ENCODE data around the gene SPI1. TPM values are rescaled to one million over a fixed set of nuclear protein-coding genes. Genes with fewer than 3 reads are reported as not detected.

SPI1 gene
- total RNA-seq, 2 donors from 2014 or later = not detected

DNA sequence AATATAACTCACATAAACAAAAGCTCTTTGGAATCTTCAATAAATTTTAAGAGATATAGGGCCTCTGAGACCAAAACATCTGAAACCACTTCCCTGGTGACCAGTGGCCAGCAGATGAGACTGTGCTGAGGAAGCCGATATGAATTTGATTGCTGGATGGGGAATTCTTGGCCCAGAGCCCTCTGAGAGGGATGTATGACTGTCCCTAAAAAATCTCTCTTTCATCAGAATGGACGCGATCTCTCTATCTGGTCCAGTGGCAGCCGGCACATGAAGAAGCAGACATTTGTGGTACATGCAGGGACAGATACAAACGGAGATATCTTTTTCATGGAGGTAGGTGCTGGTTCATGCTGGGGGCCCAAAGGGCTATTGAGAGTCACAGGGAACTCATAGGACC, 63.4 kb downstream of the SPI1 start:
- no peaks in the 10 kb centered on the region for H3K27me3 Mint-ChIP-seq (ENCODE audit: insufficient read depth)
- H3K4me1 ChIP-seq (ENCODE audit: control insufficient read depth, insufficient read depth, low read length) = no peaks in the 10 kb centered on the region
- H3K27ac Mint-ChIP-seq = no peak overlapping the region
- H3K9me3 ChIP-seq (ENCODE audit: control insufficient read depth, low read length) = no peaks in the 10 kb centered on the region
- 97 to 100% methylated on average over 5 of the region's 5 CpGs for WGBS, 2 experiments (ENCODE audit: insufficient coverage in 1 of 2, insufficient read length in 1 of 2)
- H3K36me3 Mint-ChIP-seq (ENCODE audit: low read depth) = peaks cover 43% of the 10 kb centered on the region
- DNase-seq = no peak
- no peak overlapping the region for H3K27ac ChIP-seq (ENCODE audit: low read depth, low read length)
- TF ChIP-seq, protein P1, sequence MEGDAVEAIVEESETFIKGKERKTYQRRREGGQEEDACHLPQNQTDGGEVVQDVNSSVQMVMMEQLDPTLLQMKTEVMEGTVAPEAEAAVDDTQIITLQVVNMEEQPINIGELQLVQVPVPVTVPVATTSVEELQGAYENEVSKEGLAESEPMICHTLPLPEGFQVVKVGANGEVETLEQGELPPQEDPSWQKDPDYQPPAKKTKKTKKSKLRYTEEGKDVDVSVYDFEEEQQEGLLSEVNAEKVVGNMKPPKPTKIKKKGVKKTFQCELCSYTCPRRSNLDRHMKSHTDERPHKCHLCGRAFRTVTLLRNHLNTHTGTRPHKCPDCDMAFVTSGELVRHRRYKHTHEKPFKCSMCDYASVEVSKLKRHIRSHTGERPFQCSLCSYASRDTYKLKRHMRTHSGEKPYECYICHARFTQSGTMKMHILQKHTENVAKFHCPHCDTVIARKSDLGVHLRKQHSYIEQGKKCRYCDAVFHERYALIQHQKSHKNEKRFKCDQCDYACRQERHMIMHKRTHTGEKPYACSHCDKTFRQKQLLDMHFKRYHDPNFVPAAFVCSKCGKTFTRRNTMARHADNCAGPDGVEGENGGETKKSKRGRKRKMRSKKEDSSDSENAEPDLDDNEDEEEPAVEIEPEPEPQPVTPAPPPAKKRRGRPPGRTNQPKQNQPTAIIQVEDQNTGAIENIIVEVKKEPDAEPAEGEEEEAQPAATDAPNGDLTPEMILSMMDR (conservative IDR thresholded peaks at IDR 0.05) = no peak
- no peak overlapping the region for H3K4me3 ChIP-seq (ENCODE audit: low read length)
- H3K36me3 ChIP-seq (ENCODE audit: control insufficient read depth, insufficient read depth, low read length) = peaks cover 29% of the 10 kb centered on the region
- no peak overlapping the region for H3K9ac ChIP-seq (ENCODE audit: extremely low read depth, low read length, poor library complexity, severe bottlenecking)
- H3K4me1 Mint-ChIP-seq = no peaks in the 10 kb centered on the region
- H3K4me3 Mint-ChIP-seq = no peak overlapping the region
- no peaks in the 10 kb centered on the region for H3K27me3 ChIP-seq (ENCODE audit: control insufficient read depth, insufficient read depth, low read length, poor library complexity, severe bottlenecking)
- H3K9me3 Mint-ChIP-seq = no peaks in the 10 kb centered on the region

DNA sequence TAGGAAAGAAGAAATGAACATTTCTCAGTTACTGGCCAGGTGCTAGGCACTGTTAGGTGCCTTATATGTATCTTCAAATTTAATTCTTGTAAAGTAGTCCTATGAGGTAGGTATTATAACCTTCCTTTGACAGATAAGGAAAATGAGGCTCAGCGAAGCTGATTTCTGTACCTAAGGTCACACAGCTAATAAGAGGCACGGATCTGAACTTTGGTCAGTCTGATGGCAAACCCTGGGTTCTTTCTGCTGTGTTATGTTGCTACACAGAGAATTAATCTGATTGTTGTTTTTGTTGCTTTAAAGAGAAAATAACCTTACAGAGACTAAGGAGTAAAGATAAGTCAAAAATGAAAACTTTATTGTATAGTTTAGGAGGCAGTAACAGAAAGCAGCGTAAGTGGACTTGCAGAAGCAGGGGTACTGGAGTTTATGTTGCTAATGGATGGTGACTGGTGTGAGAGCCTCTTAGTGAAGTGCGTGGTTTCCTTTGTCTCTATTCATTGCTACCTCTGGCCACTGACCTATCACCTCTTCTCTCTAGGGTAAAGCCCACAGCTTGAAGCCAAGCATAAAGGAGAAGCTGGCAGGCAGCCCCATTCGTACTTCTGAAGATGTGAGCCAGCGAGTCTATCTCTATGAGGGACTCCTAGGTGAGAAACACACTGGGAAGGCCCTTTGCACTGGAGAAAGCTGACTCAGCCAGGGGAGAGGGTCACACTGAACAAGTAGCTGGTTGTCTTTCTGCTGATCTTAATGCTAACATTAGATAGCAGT, 70.1 kb downstream of the SPI1 start:
- H3K4me3 Mint-ChIP-seq = no peak overlapping the region
- no peak overlapping the region for H3K4me3 ChIP-seq (ENCODE audit: low read length)
- peaks cover 7% of the 10 kb centered on the region for H3K9me3 Mint-ChIP-seq
- TF ChIP-seq, protein P1 (conservative IDR thresholded peaks at IDR 0.05) = no peak
- peaks cover 12% of the 10 kb centered on the region for H3K9me3 ChIP-seq (ENCODE audit: control insufficient read depth, low read length)
- no peaks in the 10 kb centered on the region for H3K4me1 ChIP-seq (ENCODE audit: control insufficient read depth, insufficient read depth, low read length)
- no peak overlapping the region for H3K9ac ChIP-seq (ENCODE audit: extremely low read depth, low read length, poor library complexity, severe bottlenecking)
- H3K27me3 Mint-ChIP-seq (ENCODE audit: insufficient read depth) = no peaks in the 10 kb centered on the region
- peak overlapping the region; percentile 15 for H3K27ac ChIP-seq (ENCODE audit: low read depth, low read length)
- peaks cover 40% of the 10 kb centered on the region for H3K36me3 ChIP-seq (ENCODE audit: control insufficient read depth, insufficient read depth, low read length)
- H3K4me1 Mint-ChIP-seq = no peaks in the 10 kb centered on the region
- DNase-seq = peak; percentile 57
- WGBS, 2 experiments (ENCODE audit: insufficient coverage in 1 of 2, insufficient read length in 1 of 2) = 82 to 83% methylated on average over 6 of the region's 6 CpGs
- H3K36me3 Mint-ChIP-seq (ENCODE audit: low read depth) = peaks cover 57% of the 10 kb centered on the region
- H3K27ac Mint-ChIP-seq = peak overlapping the region; percentile 16
- no peaks in the 10 kb centered on the region for H3K27me3 ChIP-seq (ENCODE audit: control insufficient read depth, insufficient read depth, low read length, poor library complexity, severe bottlenecking)

DNA sequence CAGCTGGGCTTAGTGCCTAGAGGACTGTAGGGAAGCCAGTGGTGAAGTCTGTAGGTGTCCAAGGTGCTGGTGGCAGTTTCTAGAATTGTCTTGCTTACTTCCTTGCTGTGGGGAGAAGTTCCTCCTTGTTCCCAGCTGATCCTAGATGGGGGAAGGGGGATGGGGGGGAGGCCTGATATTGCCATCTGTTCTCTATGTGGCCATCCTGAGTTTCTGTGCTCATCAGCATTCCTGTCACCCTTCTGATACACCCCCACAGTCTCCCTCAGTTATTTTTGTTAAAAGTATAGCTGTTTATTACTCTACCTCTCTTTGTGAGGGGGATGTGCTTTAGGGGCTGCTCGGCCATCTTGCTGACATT, 71.9 kb downstream of the SPI1 start:
- DNase-seq = no peak
- TF ChIP-seq, protein P1 (conservative IDR thresholded peaks at IDR 0.05) = no peak
- peaks cover 30% of the 10 kb centered on the region for H3K9me3 ChIP-seq (ENCODE audit: control insufficient read depth, low read length)
- H3K27ac ChIP-seq (ENCODE audit: low read depth, low read length) = no peak overlapping the region
- peak overlapping the region; percentile 30 for H3K27ac Mint-ChIP-seq
- H3K4me3 Mint-ChIP-seq = no peak overlapping the region
- H3K4me1 ChIP-seq (ENCODE audit: control insufficient read depth, insufficient read depth, low read length) = no peaks in the 10 kb centered on the region
- WGBS, 2 experiments (ENCODE audit: insufficient coverage in 1 of 2, insufficient read length in 1 of 2) = no CpG with 5 or more reads among the region's 1 CpG
- H3K9me3 Mint-ChIP-seq = peaks cover 19% of the 10 kb centered on the region
- peaks cover 57% of the 10 kb centered on the region for H3K36me3 ChIP-seq (ENCODE audit: control insufficient read depth, insufficient read depth, low read length)
- H3K36me3 Mint-ChIP-seq (ENCODE audit: low read depth) = peaks cover 63% of the 10 kb centered on the region
- no peak overlapping the region for H3K9ac ChIP-seq (ENCODE audit: extremely low read depth, low read length, poor library complexity, severe bottlenecking)
- H3K4me3 ChIP-seq (ENCODE audit: low read length) = no peak overlapping the region
- no peaks in the 10 kb centered on the region for H3K27me3 Mint-ChIP-seq (ENCODE audit: insufficient read depth)
- no peaks in the 10 kb centered on the region for H3K4me1 Mint-ChIP-seq
- H3K27me3 ChIP-seq (ENCODE audit: control insufficient read depth, insufficient read depth, low read length, poor library complexity, severe bottlenecking) = no peaks in the 10 kb centered on the region
